Fibroblast of upper back skin (primary cell): ENCODE measurements around the gene GRK4.
A peak's percentile ranks its signal among the peaks of the same experiment; 100 is the strongest.
"Not testable (repeated sequence)": the region's sequence is repeated elsewhere in the genome, so short reads cannot be mapped to it uniquely, and the experiment has no call there.

Experiments used
- DNase-seq: peaks from one replicate; pipeline ENCODE4 v3.0.0-alpha.2; 2013

GRK4 gene

DNA sequence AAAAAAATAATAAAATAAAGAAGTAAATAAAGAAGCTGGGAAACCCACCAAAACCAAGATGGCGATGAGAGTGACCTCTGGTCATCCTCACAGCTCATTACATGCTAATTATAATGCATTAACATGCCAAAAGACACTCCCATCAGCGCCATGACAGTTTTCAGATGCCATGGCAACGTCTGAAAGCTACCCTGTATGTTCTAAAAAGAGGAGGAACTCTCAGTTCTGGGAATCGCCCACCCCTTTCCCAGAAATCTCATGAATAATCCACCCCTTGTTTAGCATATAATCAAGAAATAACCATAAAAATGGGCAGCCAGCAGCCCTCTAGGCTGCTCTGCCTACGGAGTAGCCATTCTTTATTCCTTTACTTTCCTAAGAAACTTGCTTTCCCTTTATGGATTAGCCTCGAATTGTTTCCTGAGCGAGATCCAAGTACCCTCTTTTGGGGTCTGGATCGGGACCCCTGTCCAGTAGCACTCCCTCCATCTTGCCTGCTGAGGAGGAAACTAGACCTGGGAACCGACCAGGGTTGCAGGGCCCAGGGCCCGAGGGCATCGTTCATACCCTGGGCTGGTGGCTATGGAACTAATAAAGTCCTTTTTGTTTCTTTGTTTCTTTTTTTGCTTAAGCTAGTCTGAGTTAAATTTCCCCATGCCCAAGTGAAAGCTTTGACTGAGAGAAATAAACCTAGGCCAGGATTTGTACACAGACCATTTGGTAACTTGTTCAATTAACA is 80.1 kb downstream of the GRK4 start:
- no peak for DNase-seq

DNA sequence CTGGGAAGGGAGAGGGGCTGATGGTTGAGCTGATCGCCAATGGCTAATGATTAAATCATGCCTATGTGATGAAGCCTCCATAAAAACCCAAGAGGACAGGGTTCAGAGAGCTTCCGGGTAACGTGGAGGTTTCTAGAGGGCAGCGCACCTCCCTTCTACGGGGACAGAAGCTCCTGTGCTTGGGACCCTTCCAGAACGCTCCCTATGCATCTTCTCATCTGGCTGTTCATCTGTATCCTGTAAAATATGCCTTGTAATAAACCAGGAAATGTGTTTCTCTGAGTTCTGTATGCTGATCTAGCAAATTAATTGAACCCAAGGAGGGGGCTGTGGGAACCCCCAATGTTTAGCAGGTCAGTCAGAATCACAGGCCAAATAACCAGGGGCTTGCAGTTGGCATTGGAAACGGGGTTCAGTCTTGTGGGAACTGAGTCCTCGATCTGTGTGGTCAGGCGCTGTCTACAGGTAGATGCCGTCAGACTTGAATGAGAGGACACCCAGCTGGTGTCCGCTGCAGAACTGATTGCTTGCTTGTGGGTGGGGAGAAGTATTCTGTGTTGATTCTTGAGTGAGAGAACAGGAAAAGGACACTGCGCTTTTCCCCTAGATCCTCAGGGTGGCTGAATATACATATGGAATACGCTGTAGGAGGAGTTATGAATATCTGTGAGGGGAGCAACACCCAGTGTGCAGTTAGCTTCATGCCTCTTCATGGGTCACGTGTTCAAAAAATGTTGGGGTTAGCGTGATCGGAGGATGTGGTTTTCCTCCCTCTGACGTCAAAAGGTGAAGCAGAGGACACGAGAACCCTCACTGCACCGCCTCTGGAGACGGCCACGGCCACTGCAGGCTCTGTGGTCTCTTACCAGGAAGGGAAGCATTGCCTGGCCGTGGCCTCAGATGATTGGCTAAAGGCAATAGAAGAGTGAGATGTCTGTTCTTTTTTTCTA is 81.8 kb downstream of the GRK4 start:
- DNase-seq: peak; percentile 41

DNA sequence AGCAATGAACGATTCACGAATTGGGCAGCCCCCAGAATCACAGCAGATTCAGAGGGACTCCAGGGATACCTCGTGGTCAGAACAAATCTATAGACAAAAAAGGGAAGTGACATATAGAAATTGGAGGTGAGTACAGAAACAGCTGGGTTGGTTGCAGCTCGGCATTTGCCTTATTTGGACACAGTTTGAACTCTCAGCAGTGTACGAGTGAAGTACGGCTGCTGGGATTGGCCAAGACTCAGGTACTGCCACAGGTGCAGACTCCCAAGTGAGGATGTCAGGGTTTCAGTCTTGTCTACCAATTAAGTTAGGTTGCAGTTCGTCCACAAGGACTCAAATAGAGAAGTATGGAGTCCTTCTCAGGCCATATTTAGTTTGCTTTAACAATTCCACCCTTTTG is 82.8 kb downstream of the GRK4 start:
- DNase-seq: no peak

DNA sequence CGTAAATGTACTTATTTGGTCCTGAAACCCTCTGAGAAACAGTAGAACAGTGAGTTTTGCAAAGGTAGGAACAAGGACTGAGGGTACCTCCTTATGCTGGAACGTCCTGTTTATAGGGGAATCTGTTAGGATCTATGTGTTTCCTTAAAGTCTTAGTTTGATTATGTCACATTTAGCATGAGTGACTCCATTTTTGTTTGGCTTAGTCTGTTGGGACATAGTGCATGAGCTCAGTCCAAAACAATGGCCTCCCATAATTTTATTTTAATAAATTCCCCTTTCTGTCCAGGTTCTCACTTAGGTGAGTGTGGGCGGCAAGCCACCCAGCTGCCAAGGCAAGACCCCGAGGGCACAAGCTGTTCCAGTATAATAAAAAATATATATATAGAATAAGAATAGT is 83.3 kb downstream of the GRK4 start:
- no peak for DNase-seq

DNA sequence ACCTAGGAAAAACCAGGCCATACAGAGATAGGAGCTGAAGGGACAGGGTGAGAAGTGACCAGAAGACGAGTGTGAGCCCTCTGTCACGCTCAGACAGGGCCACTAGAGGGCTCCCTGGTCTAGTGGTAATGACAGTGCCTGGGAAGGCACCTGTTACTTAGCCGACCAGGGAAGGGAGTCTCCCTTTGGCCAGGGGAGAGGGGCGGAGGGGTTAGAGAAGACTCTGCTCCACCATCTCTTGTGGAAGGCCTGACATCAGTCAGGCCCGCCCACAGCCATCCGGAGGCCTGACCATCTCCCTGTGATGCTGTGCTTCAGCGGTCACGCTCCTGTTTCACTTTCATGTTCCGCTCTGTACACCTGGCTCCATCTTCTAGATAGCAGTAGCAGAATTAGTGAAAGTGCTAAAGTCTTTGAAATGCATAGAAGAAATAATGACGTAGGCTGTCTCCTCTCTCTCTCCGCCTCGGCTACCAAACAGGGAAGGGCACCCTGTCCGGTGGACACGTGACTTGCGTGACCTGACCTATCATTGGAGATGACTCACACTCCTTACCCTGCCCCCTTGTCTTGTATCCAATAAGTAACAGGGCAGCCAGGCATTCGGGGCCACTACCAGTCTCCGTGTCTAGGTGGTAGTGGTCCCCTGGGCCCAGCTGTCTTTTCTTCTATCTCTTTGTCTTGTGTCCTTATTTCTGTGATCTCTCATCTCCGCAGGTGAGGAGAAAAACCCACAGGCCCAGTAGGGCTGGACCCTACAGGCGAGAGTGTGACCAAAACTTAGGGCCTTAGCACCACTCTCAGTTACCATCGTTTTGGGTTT is 84.3 kb downstream of the GRK4 start:
- DNase-seq: peak; percentile 32

DNA sequence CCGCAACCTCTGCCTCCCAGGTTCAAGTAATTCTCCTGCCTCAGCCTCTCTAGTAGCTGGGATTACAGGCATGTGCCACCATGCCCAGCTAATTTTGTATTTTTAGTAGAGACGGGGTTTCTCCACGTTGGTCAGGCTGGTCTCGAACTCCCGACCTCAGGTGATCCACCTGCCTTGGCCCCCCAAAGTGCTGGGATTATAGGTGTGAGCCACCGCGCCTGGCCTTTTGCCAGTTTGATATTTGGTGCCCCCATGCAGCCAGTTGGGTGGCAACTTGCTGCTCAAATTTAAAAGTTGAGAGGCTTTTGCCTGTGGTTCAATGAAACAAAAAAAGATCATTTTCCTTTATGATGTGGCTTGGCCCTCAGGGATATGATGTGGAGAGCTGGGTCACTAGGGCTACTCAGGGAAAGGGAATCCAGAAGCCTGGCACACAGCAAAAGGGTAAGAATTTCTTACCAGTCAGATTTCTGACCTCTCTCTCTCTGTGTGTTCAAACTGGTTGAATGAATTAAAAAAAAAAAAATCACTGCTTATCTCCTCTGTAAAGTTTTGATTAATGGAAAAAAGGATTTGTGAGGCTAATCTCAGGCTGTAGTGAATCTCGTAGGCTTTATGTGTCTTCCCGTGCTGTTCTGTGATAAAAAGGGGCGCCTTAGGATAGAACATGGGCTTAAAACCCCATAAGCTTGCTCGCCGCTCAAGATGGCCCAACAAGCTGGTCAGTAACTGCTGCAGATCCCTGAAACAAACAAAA is 87.9 kb downstream of the GRK4 start:
- DNase-seq: not testable (repeated sequence)

DNA sequence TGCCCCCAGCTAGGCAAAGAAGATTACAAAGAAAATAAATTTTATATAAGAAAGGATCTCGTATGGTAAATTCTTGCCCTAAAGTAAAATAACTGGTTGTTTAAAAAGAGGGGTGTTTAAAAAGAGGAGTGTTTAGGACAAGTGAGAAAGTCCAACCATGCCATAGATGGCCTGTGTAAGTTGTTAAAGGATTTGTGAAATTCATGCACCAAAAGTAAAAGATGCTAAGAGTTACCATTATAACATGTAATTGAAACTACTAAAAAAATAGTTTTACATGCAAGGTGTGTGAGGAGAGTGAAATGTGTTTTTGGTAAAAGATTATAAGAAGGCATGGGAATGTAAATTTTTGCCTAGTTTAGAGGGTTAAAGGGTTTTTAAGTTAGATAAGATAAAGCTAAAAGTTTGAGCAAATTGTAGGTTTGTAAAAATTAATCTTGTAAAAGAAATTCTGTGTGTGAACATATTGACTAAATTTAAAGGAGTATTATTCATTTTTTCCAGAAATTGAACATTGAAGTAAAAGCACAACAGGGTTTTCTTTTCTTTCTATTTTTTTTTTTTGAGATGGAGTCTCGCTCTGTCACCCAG is 90.9 kb downstream of the GRK4 start:
- no peak for DNase-seq

DNA sequence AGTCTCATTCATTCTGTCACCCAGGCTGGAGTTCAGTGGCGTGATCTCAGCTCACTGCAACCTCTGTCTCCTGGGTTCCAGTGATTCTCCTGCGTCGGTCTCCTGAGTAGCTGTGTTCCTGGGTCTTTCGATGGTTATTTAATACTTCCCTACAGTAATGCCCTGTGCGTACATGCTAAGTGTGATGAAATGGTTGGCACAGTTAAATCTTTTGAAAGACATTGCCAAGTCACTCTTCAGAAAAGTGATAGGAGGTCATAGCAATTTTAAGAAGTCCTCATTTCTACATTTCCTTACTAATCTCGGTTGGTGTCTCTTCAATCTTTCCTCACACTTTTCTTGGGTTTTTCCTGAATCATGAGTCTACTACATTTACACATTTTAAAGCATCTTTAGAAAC is 96.6 kb downstream of the GRK4 start:
- no peak for DNase-seq

DNA sequence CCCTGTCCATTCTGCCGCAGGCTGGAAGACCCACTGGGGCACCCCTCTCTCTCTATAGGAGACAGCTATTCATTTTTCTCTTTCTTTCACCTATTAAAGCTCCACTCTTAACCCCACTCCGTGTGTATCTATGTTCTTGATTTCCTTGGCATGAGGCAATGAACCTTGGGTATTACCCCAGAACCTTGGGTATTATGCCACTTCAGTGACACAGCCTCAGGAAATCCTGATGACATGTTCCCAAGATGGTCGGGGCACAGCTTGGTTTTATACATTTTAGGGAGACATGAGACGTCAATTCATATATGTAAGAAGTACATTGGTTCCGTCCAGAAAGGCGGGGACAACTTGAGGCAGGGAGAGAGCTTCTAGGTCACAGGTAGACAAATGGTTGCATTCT is 97.6 kb downstream of the GRK4 start:
- no peak for DNase-seq

DNA sequence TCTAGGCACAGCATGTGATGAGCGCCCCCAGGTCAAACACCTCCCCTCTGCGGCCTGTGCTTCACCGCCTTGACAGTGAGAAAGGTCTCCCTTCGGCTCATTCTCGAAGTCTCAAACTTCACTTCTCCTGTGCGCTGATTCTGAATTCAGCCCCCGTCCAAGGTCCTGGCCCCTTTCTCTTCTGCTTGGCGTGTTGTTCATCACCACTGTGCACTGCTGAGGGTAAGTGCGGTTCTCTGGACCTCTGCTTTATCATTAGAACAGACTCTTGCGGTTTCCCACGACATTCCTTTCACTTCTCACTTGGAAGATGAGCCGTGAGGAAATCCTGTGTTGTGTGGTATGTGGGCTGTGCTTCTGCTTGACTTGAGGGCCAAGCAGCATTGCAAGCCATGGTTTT is 99.1 kb downstream of the GRK4 start:
- DNase-seq: peak; percentile 70

DNA sequence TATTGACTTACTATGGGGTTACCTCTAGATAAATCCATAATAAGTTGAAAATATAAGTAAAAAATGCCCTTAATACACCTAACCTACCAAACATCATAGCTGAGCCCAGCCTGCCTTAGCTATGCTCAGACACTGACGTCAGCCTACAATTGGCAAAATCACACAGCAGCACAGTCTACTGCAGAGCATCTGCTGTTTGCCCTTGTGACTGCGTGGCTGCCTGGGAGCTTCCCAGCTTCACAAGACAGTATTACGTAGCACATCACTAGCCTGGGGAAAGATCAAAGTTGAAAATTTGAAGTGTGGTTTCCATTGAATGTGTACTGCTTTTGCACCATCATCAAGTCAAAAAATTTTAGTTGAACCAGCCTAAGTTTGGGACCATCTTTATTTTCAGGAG is 102.2 kb downstream of the GRK4 start:
- DNase-seq: no peak

DNA sequence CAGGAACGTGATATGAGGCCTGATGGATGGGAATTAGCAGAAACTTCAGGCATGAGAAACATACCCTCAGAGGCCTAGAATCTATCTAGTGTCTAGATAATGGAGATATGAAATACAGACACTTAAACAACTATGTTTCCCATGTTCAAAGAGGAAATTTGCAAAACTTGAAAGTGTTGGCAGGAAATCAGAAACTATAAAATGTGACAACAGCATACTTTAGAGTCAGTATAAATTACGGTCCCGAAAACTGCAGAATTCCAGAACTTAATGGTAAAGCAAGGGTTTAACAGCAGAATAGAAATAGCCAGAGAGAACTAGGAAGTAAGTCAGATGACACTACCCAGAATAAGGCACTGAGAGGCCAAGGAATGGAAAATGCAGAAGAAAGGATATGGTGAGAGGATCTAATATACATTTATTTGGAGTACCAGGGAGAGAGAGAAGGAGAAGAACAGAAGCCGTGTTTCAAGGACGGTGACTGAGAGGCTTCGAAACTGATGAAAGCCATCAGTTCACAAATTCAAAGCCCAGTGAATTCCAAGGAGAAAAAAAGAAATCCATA is 103.5 kb downstream of the GRK4 start:
- no peak for DNase-seq

DNA sequence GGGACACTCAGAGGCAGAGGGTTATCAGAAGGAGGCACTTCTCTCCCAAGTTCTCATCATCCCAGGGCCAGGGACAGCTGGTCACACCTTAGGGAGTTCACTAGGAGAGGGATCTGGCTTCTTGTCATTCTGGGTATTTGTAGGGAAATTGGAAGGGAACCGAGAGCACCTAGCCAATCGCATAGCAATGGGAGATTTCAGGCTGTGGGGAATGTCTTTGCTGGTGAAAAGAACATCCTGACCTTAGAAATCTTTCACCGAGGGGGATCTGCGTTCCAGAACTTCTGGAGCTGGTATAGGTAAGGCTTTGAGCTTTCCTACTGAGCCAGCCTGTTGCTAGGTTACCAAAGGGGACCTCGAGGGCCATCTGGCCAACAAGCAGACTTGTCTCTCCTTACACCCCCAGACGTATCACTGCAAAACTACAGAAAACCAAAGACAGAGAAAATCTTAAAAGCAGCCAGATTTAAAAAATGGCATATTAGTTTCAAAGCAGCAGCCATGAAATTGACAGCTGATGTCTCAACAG is 104.2 kb downstream of the GRK4 start:
- no peak for DNase-seq

DNA sequence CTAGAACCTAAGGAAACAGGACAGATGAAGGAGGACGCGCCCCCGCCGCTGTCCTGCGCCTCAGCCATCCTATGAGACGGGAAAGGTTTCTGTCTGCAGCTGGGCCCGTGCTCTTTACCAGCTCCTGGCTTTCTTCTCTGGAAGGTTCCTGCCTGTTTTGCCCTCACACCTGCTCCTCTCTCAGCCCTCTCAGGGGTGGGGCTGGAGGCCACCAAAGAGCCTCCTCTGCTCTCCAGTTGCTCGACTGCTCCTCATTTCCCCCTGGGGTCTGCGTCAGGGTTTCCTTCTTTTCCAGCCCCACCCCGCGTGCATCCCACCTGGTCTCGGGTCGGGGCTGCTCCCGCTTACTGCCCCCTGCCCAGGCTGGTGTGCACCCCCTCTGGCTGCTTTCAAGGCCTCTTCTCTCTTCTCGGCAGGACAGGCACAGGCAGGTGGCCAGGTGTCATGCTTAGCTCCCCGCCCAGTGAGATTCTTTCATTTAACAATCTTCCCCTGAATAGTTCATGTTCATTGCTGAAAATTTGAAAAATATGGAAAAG is 106.4 kb downstream of the GRK4 start:
- DNase-seq: no peak

DNA sequence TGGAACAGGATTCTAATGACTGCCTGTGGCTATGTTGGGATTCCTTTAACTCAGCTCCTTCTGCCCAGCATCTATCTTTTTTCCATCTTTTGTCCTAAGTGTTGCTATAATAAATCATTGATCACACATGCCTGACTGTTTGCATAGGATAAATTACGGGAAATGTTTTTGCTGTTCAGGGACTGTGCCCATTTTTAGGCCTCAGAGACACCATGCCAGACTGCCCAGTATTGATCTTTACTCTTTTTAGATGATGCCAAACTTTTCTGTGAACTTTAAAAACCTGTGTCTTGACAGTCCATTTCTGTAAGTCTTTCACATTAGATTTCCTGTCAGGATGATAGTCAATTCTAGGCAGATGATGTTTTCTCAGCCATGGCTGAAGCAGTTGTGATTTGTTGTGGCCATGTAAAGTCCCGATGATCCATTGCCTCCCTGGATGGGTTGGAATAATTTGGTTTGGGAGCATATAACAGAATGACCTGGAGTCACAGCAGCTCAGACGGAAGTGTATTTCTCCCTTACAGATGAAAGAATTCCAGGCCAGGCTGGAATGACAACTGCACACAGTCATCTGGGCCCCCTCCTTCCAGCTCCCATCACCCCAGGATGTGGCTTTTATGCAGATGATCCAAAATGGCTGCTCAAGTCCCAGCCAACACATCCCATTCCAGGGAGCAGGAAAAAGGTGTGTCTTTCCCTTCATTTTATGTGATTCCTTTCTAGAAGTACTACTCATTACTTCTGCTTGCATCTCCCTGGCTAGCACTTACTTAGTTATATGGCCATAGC is 107.5 kb downstream of the GRK4 start:
- DNase-seq: peak; percentile 62

DNA sequence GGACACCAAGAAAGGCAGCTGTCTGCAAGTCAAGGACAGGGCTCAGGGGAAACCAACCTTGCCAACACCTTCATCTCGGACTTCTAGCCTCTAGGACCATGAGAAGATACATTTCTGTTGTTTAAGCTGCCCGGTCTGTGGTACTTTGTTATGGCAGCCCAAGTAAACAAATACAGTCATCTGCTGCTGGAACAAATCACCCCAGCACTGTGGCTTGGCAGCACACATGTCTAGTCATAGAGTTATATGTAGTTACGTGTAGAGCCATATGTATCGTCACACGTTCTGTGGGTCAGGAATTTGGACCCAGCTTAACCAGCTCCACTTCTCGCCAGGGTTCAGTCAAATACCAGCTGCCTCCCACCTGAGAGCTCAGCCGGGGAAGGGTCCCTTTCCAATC is 108.4 kb downstream of the GRK4 start:
- no peak for DNase-seq

DNA sequence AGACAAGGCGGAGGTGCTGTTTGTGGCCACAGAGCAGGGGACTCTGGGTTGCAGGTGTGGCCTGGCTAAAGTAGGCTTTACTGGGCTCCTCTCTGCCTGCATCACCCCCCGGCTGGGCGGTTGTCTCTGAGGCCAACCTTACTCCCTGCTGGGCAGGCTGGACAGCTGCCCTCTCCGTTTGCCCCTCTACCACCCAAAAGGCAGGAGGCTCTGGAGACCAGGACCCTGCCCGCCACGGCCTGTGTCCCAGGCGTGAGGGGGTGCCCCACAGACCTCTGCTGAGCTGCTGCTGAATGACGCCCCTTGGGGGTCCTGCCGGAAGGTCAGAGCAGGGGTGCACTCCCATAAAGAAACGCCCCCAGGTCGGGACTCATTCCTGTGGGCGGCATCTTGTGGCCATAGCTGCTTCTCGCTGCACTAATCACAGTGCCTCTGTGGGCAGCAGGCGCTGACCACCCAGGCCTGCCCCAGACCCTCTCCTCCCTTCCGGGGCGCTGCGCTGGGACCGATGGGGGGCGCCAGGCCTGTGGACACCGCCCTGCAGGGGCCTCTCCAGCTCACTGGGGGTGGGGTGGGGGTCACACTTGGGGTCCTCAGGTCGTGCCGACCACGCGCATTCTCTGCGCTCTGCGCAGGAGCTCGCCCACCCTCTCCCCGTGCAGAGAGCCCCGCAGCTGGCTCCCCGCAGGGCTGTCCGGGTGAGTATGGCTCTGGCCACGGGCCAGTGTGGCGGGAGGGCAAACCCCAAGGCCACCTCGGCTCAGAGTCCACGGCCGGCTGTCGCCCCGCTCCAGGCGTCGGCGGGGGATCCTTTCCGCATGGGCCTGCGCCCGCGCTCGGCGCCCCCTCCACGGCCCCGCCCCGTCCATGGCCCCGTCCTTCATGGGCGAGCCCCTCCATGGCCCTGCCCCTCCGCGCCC is 110.0 kb downstream of the GRK4 start:
- no peak for DNase-seq

DNA sequence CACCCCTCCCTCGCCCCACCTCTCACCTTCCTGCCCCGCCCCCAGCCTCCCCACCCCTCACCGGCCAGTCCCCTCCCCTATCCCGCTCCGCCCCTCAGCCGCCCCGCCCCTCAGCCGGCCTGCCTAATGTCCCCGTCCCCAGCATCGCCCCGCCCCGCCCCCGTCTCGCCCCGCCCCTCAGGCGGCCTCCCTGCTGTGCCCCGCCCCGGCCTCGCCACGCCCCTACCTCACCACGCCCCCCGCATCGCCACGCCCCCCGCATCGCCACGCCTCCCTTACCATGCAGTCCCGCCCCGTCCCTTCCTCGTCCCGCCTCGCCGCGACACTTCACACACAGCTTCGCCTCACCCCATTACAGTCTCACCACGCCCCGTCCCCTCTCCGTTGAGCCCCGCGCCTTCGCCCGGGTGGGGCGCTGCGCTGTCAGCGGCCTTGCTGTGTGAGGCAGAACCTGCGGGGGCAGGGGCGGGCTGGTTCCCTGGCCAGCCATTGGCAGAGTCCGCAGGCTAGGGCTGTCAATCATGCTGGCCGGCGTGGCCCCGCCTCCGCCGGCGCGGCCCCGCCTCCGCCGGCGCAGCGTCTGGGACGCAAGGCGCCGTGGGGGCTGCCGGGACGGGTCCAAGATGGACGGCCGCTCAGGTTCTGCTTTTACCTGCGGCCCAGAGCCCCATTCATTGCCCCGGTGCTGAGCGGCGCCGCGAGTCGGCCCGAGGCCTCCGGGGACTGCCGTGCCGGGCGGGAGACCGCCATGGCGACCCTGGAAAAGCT is 110.9 kb downstream of the GRK4 start, which contains the start of the genes HTT and HTT-AS:
HTT (plus strand) TSS at position 604 of the 768 bp plus-strand sequence; CDS start at position 749, 145 bp downstream.
HTT-AS (minus strand) TSS at position 461 of the 768 bp plus-strand sequence.
- DNase-seq: peak; percentile 93
